Measurements from ENCODE around the gene DAW1.

Gene DAW1

DNA sequence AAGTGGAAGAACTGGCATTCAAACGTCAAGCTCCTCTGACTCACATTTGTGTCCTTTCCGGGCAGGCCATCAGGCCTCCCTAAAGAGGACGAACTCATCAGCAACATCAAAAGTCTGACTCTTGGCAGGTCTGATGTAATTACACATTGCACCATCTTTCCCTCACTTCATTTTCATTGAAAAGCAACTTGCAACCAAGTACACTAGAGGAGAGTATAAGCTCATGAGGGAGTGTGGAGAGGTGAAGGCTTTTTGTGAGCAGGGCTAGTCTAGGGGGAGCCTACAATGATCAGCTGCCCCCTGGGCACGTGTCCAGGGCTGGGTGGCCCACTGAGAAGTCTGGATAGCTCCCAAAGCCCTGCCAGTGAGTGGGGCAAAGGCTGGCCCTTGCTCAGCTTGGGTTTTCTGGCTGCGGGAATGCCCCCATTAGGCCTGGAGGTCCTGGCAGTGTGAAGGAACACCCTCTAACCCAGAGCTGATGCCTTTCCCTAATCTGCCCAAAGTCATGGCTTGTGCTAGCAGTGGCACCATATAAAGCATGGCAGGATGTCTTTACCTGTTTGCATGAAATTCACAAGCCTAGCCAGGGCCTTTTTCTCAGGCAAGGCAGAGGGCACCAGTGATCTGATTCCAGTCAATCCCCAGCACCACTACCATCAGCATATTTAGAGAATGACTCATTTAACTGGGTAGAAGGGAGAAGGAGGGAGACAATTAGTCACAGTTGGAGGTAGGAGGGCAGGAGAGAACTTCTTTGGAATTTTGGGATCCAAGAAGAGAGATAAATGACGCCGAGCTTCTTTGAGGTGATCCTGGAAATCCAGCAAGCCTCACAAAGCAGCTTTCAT lies 8.5 kb upstream of the DAW1 start:
- DNase-seq = no peak

- no peak for DNase-seq
Measured at GRCh38 chr2:227864161-227864756, 7.2 kb upstream of the DAW1 start.

DNA sequence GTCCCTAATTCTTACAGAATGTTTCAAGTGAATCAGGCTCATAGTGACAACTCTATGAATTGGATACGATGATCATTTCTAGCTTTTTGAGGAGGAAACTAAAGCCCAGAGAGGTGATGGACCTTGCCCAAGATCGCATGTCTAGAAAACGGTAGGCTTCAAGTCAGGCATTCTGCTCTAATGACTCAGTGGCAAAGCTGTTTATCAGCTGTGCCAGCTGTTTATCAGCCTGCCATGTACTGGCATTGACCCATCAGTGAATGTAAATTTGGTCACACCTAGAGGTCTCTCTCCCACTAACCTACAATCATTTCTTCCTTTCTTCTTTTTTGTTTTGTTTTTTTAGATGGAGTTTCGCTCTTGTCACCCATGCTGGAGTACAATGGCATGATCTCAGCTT lies 6.1 kb upstream of the DAW1 start:
- DNase-seq = no peak

DNA sequence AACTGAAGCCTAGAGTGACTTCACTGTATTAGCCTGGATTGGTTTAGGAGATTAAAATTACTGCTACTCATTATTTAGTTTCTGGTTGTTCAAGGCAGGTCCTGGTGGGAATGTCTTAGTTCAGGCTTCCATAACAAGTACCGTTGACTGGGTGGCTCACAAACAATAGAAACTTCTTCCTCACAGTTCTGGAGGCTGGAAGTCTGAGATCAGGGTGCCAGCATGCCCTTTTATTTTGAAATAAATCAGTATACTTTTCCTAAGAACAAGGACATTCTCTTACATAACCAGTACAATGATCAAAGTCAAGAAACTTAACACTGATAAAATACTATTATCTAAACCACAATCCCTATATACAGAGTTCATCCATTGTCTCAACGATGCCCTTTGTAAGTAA lies 4.0 kb upstream of the DAW1 start:
- DNase-seq = no peak

- no peak for DNase-seq
Measured at GRCh38 chr2:227870710-227871374, 589 bp upstream of the DAW1 start.

DNA sequence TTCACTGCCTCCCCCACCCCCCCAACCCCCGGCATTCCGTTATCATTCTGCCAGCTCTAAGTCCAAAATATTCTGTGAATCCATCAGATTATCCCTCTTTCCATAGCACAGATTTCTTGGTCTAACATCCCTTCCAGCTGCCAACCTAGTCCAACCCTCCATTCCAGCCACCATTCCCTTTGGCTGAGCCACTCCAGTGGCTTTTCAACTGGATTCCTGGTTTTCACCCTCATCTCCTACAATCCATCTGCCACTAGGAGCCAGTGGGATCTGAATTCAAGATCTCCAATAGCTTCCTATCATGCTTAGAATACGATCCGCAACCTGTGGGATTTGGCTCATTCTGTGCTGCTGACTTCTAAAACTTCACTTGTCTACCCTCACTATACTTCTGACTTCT lies 1.2 kb downstream of the DAW1 start:
- no peak for DNase-seq

- no peak for DNase-seq
Measured at GRCh38 chr2:227876300-227876801, 4.9 kb downstream of the DAW1 start.

DNA sequence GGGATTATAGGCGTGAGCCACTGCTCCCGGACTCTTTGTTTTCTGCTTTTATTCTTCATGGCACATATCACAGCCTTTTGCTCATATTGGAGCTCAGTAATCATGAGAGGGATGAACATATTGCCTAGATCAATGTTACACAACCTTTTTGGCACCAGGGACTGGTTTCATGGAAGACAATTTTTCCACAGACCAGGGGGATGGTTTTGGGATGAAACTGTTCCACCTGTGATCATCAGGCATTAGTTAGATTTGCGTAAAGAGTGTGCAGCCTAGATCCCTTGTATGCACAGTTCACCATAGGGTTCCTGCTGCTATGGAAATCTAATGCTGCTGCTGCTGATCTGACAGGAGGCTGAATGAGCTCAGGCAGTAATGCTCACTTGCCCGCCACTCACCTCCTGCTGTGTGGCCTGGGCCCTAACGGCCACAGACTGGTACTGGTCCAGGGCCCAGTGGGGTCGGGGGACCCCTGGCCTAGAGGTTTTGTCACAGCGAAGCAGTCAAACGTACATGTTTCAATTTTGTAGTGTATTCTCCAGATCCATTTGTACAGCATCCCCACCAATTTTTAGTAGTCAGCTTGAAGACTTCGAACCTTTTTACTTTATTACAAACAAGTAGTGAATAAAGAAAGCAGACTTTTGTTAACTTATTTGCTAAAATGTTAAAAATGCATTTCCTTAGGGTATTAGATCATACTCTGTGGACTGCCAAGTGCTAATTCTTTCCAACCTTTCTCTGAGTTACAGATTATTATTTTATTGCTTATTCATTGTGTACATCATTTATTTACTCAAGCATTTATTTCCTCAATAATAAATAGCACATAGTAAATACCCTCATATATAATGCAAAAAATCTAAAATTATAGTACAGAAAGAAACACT lies 6.2 kb downstream of the DAW1 start:
- no peak for DNase-seq

DNA sequence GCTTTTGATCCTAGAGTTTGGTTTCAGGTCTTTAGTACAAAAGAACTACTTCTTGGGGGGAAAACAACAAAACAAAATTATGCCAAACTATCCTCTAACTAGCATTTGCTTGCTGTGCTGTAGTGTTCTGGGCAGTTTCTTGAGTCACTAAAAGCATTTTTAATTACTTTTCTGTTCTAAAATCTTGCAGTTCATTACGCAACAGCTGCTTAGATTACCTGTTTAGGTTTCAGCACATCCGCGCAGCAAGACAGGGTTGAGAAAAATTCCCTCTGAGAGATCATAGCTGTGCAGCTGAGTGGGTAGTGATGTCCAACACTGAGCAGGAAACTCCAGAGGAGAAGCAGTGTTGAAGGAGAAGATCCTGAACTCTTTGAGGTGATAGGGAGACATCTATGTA lies 9.0 kb downstream of the DAW1 start:
- DNase-seq = no peak

DNA sequence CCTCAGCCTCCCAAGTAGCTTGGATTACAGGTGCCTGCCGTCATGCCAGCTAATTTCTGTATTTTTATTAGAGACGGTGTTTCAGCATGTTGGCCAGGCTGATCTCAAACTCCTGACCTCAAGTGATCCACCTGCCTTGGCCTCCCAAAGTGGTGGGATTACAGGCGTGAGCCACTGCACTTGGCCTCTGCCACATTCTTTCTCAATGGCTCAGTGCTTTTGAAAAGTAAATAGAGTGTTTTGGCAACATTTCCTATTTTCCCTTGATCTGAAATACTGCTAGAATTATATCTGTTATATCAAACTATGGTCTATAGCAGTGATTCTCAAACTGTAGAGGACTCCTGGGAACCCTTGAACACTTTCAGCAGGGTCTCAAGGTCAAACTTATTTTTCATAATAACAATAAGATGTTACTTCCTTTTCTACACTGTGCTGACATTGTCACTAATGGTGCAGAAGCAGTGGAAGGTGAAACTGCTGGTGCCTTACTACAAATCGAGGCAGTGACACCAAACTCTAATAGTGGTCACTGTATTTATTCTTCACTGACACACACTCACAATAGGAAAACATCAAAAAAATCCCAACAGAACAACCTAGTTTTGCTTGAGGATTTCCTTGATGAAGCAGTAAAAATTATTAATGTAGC lies 10.6 kb downstream of the DAW1 start:
- no peak for DNase-seq

DNA sequence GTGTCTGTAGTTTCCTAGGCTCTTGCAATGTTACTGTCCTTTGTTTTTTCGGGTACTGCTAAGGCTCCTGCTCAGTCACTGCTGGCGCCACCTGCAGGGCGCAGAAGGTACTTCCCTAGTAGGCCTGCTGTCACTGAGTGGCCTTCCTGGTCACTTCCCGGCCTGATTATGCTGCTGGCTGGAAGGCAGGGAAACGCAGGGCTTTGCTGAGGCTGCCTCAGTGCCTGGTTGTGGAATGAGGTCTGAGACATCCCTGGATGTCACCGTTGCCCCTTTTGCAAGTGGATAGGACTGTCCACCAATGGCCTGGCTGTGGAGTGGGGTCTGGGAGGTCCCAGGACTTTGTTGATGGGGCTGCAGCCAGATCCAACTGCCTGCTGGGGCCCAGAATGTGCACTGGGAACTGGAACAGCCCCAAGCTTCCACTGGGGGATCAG lies 13.1 kb downstream of the DAW1 start:
- DNase-seq = no peak

DNA sequence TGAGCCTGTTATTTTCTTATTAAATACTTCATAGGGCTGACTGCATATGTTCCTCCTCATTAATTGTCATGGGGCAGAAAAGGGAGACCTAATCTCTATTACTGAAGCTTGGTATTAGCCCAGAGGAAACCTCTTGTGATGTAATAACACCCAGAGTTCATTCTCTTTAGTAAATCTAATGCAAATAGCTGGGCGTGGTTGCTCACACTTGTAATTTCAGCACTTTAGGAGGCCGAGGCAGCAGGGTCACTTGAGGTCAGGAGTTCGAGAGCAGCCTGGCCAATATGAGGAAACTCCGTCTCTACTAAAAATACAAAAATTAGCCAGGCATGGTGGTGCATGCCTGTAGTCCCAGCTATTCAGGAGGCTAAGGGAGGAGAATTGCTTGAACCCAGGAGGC lies 14.7 kb downstream of the DAW1 start:
- no peak for DNase-seq

DNA sequence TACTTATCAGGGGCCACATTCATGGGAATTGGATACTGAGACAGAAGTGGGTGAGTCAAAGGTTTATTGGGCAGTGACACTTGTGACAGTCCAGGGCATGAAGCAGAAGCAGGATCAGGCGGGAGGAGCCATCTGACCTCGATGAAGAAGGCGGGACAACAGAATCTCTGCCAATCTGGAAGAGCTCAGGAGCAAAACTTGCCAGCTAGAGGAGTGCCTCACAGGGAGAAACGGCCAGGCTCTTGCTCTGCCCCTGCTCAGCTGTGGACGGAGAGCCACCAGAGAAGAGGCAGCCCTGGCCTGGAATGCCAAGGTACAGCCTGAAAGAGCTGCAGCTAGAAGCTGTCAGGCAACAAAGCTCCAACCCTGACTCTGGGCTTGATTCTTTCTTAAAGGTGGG lies 16.9 kb downstream of the DAW1 start:
- DNase-seq = no peak

DNA sequence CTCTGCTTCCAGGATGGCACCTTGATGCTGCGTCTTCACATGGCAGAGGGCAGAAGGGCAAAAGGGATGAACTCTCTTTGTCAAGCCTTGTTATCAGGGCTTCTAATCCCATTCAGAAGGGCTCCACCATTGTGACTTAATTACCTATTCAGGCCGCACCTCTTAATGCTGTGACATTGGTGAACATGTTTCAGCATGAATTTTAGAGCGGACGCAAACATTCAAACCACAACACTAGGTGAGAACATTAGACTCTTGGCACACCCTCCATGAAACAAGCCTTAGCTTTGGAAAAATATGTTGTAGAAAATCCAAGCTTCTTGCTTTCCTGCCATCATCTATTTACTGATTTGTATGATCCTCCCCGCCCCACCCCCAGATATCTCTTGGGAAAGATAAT lies 17.9 kb downstream of the DAW1 start:
- peak; percentile 3 for DNase-seq

GRCh38 chr2:227890495-227891079 lies 19.2 kb downstream of the DAW1 start:
- DNase-seq = peak; percentile 66

GRCh38 chr2:227891673-227892072 lies 20.2 kb downstream of the DAW1 start:
- no peak for DNase-seq

- DNase-seq = no peak
Measured at GRCh38 chr2:227903381-227903780, 31.9 kb downstream of the DAW1 start.

- DNase-seq = no peak
Measured at GRCh38 chr2:227906991-227907390, 35.6 kb downstream of the DAW1 start.

DNA sequence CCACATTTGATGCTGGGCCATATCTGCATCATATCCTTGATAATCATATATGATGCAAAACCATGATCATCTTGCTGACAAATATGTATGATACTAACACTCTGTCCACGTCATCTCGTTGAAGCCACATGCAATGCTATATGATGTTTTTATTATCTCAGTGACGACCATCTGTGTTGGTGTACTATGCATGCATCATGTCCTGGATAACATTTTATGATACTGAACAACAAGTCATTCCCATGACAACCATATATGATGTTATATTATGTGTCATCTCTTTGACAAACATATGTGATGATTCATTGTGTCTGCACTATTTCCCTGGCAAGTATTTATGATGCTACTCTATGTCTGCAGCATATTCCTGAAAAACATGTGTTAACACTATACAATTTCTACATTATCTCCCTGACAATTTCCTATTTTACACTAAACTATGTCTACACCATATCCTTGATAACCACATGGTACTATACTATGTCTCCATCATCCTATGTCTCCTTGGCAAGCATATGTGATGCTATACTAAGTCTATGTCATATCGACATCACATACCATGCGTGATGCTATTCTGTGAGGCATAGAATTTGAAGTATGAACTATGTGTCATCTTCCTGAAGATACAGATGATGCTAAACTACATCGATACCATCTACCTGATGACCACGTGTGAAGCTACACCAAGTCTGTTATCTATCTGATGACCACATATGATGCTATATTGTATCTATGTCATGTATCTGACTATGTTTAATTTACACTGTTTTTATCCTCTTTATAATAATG lies 37.0 kb downstream of the DAW1 start:
- DNase-seq = no peak

DNA sequence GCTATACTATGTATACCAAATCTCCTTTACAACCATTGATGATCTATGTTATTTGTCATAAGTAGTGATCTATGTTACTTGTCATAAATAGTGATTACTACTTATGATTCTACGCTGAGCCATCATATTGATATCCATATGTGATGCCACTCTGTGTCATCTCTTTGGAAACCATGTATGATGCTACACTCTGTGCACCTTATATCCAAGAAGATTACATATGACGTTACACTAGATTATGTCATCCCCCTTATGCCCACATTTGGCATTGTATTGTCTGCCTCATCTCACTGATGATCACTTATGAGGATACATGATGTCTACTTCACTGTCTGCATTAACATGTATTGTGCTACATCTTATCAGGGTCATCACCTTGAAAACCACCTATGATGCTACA lies 42.9 kb downstream of the DAW1 start:
- DNase-seq = no peak

DNA sequence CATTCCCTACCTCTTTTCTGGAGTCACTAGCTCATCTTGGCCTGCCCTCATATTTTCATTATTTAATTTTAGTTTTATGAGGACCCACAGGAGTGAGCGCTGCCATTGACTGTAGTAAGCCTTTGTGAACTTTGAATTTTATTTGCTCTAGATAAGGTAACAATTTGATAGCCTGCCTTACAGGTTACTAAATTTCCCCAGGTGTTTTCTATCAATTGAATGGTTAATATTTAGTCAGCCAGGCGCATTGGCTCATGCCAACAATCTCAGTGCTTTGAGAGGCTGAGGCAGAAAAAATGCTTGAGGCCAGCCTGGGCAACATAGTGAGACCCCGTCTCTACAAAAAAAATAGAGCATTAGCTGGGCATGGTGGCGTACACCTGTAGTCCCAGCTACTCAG lies 50.2 kb downstream of the DAW1 start:
- DNase-seq = no peak
